GM23248 (cell line): ENCODE results near the gene LSR.

Source experiments
- EZH2 ChIP-seq: fragments of 200-600 bp; sonication (generic); IDR thresholded peaks from 2 replicates; pipeline ENCODE4 v1.6.1; 2018; ENCODE audit warnings: antibody characterized with exemption, mild to moderate bottlenecking; ENCODE audit not compliant: insufficient read depth, poor library complexity, severe bottlenecking
- EZH2phosphoT487 ChIP-seq: fragments of 200-600 bp; sonication (generic); IDR thresholded peaks from 2 replicates; pipeline ENCODE4 v1.6.1; 2018; ENCODE audit warnings: antibody characterized with exemption, moderate library complexity, mild to moderate bottlenecking, low read depth; ENCODE audit not compliant: insufficient read depth

DNA sequence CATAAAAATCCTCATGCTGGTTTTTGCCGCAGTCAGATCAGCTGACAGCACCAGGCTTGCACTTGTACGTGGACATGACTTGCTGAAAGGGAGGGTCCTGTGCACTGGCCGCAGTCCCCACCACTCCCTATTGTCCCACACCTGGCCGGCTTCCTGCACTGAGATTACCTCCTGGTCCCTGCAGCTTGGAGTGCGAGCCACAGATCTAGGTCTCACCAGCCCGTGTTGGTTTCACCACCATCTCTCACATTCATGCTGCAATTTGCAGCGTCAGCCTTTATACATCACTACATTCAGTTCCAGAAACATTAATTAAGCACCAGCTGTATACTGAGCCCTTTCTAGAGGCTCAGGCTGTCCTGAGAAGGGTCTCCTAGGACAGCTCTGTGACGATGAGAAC, 65.2 kb downstream of the LSR start:
- TF ChIP-seq EZH2phosphoT487 (no peak), EZH2 (no peak)
